Kidney epithelial cell (primary cell): Measurements from ENCODE around the gene GTF2A1L. TPM values are rescaled to one million over a fixed set of nuclear protein-coding genes. Genes with fewer than 3 reads are reported as not detected.
A peak's percentile ranks its signal among the peaks of the same experiment; 100 is the strongest.

Experiments used
- DNase-seq: peaks from one replicate; pipeline ENCODE4 v3.0.0-alpha.2; 2010; ENCODE audit warnings: low read depth
- H3K27me3 ChIP-seq: 2 replicates; pipeline ENCODE4 v1.6.0; 2011; ENCODE audit warnings: low read length; ENCODE audit not compliant: control insufficient read depth, insufficient read depth
- H3K36me3 ChIP-seq: 2 replicates; pipeline ENCODE4 v1.5.1; 2011; ENCODE audit warnings: low read length; ENCODE audit not compliant: control insufficient read depth, insufficient read depth
- H3K4me3 ChIP-seq: 2 replicates; pipeline ENCODE4 v1.5.1; 2011; ENCODE audit warnings: low read depth, mild to moderate bottlenecking, control low read depth, low read length
- total RNA-seq: library from RNA; depleted of rRNA; stranded (reverse); fragments of >200 nt; gene quantifications from 2 replicates; pipeline ENCODE4 v1.2.3, GENCODE V29; 2015
- TF ChIP-seq, protein P1 (sequence below): IDR thresholded peaks from 2 replicates; pipeline ENCODE4 v1.5.1; 2011; ENCODE audit warnings: mild to moderate bottlenecking, moderate library complexity, low read length, control low read depth, inconsistent platforms; ENCODE audit not compliant: insufficient read depth, poor library complexity, severe bottlenecking

Gene GTF2A1L
- total RNA-seq, 1 donor from 2014 or later, result 0.67 TPM

GRCh38 chr2:48723129-48723528 is 105.5 kb downstream of the GTF2A1L start:
- DNase-seq, result peak; percentile 29
- TF ChIP-seq, protein P1, sequence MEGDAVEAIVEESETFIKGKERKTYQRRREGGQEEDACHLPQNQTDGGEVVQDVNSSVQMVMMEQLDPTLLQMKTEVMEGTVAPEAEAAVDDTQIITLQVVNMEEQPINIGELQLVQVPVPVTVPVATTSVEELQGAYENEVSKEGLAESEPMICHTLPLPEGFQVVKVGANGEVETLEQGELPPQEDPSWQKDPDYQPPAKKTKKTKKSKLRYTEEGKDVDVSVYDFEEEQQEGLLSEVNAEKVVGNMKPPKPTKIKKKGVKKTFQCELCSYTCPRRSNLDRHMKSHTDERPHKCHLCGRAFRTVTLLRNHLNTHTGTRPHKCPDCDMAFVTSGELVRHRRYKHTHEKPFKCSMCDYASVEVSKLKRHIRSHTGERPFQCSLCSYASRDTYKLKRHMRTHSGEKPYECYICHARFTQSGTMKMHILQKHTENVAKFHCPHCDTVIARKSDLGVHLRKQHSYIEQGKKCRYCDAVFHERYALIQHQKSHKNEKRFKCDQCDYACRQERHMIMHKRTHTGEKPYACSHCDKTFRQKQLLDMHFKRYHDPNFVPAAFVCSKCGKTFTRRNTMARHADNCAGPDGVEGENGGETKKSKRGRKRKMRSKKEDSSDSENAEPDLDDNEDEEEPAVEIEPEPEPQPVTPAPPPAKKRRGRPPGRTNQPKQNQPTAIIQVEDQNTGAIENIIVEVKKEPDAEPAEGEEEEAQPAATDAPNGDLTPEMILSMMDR, result no peak
- Histone ChIP-seq H3K4me3 (no peak overlapping the region), H3K36me3 (no peaks in the 10 kb centered on the region), H3K27me3 (no peaks in the 10 kb centered on the region)

DNA sequence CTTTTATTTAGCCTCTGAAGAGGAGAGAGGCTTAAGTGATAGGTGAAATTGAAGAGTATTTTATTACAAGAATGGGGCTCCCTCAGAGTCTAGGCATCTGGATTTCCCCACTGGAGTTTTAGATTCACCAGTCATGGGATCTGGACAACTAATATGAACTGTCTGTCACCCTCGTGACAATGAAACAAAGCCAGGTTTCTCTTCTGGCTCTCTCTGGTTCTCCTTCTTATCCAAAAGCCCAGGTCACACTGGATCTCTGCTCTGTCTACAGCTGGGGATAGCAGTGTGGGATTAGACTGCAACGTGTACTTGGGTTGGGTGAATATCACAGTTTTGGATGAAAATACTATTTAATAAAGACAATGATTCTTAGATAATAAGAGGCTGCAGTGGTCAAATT is 106.6 kb downstream of the GTF2A1L start:
- Histone ChIP-seq H3K36me3 (no peaks in the 10 kb centered on the region), H3K27me3 (no peaks in the 10 kb centered on the region), H3K4me3 (no peak overlapping the region)
- TF ChIP-seq, protein P1, result no peak
- no peak for DNase-seq

DNA sequence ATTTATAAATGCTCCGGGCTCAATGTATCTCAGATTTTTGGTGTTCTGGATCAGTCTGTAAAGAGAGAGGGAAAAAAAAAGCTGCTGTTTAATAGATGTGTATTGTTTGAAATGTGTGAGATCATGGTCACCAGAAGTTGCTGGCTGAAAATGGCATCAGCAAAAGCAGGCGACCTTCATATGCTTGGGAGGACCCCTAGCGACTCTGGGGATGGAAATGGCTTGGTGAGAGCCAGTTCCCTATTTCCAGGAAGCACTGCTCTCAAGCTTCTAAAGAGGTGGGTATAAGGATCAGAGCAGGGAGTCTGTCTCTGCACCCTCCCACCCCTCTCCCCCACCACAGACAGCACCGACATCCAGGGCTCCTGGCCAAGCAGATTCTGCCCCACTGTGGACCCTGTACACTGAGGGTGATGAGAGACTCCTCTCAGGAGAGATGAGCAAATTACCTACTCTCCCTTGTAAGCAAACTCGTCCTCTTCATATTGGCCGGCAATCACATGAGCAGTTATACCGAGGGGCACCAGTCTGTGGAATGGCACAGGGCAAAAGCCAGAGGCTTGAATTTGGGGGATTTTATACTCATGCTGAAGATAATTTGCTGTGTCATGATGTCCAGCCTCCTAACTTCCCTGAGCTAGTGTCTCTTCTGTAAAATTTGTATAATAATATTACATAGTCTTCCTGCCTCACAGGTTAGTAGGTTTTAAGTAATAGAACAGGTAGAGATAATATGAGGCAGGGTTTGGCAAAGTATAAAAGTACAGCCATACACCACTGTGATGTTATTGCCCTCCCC is 108.2 kb downstream of the GTF2A1L start:
- no peak for DNase-seq
- H3K4me3 ChIP-seq, result no peak overlapping the region
- TF ChIP-seq, protein P1, result no peak

DNA sequence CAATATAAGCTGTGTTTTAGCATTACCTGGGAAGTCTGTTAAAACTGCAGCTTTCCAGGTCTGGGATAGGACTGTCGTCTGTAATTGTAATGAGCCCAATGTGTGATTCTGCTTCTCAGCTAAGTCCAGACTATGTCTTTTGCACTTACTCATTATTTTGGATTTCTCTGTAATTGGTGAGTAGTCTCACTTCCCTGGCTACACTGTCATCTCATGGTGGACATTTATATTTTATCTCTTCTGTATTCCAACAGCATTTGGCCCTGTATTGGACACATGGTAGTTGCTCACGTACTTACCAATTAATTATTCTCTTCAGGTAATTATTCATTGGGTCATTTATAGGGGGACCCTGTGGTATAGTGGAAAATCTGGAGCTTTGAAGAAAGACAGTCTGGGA is 109.9 kb downstream of the GTF2A1L start:
- no peak for DNase-seq
- Histone ChIP-seq H3K27me3 (no peaks in the 10 kb centered on the region), H3K4me3 (no peak overlapping the region), H3K36me3 (no peaks in the 10 kb centered on the region)
- TF ChIP-seq, protein P1, result no peak

More for the DNA sequence above, 108.2 kb downstream of the GTF2A1L start:
- Histone ChIP-seq H3K27me3 (no peaks in the 10 kb centered on the region), H3K36me3 (no peaks in the 10 kb centered on the region)

- TF ChIP-seq, protein P1, result no peak
- no peaks in the 10 kb centered on the region for H3K27me3 ChIP-seq
- DNase-seq, result no peak
- H3K36me3 ChIP-seq, result no peaks in the 10 kb centered on the region
- H3K4me3 ChIP-seq, result no peak overlapping the region
Observed at GRCh38 chr2:48728295-48728694, 110.6 kb downstream of the GTF2A1L start.

- Histone ChIP-seq H3K4me3 (no peak overlapping the region), H3K27me3 (no peaks in the 10 kb centered on the region), H3K36me3 (no peaks in the 10 kb centered on the region)
- no peak for DNase-seq
- TF ChIP-seq, protein P1, result no peak
Observed at GRCh38 chr2:48728840-48729239, 111.2 kb downstream of the GTF2A1L start.
